ENCODE data around the gene SPO11.

- TF ChIP-seq CTCF (IDR thresholded peaks at IDR 0.05) = peak; percentile 84 to 90 (median 87)
- TF ChIP-seq POLR2A (IDR thresholded peaks at IDR 0.05) = no peak
Observed at GRCh38 chr20:57381596-57382503, 52.2 kb downstream of the SPO11 start.

All from testis (tissue), 2 donors.